Measurements from ENCODE around the gene ALDH1L1.

GRCh38 chr3:126146034-126146433 lies 34.4 kb downstream of the ALDH1L1 start:
- no peak for TF ChIP-seq CTCF (IDR thresholded peaks at IDR 0.05)
- no peak for TF ChIP-seq POLR2A (IDR thresholded peaks at IDR 0.05)
